HepG2 (cell line): ENCODE results near the gene VPS4A.

Experiments
- GABPA ChIP-seq, 2 experiments: IDR thresholded peaks; 2 replicates each; pipeline ENCODE4 v1.6.1; 2011 to 2016; ENCODE audit warnings: low read depth in 2 of 2, low read length in 1 of 2, missing biosample characterization in 1 of 2, missing genetic modification characterization in 1 of 2
- NAIF1 ChIP-seq: sonication (generic); formaldehyde crosslinking; IDR thresholded peaks from 2 replicates; pipeline ENCODE4 v1.5.0; 2020; ENCODE audit warnings: mild to moderate bottlenecking, missing genetic modification reagents, borderline replicate concordance
- ZBTB20 ChIP-seq: sonication (generic); formaldehyde crosslinking; IDR thresholded peaks from 2 replicates; pipeline ENCODE4 v1.8.1; 2023; ENCODE audit warnings: missing genetic modification reagents, low read depth, mild to moderate bottlenecking, borderline replicate concordance
- ZBTB7A ChIP-seq: sonication (generic); formaldehyde crosslinking; IDR thresholded peaks from 2 replicates; pipeline ENCODE4 v1.8.0; 2022; ENCODE audit warnings: mild to moderate bottlenecking, missing genetic modification reagents
- ZNF30 ChIP-seq: sonication (generic); formaldehyde crosslinking; IDR thresholded peaks from 2 replicates; pipeline ENCODE4 v1.5.0; 2020; ENCODE audit warnings: mild to moderate bottlenecking, missing genetic modification reagents

DNA sequence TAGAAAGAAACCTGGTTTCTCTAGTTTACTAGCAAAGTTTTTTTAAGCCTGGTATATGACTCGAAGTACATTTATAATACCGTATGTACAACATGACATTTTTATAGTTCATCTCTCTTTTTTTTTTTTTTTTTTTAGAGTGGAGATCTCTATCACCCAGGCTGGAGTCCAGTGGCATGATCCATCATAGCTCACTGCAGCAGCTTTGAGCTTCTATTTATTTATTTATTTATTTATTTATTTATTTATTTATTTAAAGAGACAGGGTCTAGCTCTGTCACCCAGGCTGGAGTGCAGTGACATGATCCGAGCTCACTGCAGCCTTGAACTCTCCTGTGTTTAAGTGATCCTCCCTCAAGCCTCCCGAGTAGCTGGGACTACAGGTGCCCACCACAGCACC is 25.9 kb upstream of the VPS4A start:
- TF ChIP-seq ZNF30 (CRISPR knock-in tag) (no peak), ZBTB20 (no peak), GABPA (IDR thresholded peaks at IDR 0.05; ENCODE audit: low read depth, low read length) (no peak), GABPA (CRISPR knock-in tag; IDR thresholded peaks at IDR 0.05; ENCODE audit: low read depth) (no peak), ZBTB7A (CRISPR knock-in tag) (no peak), NAIF1 (CRISPR knock-in tag) (no peak)
